ENCODE results near the gene CD2AP.

GRCh38 chr6:47512872-47513271, 35.3 kb downstream of the CD2AP start:
- TF ChIP-seq CTCF (IDR thresholded peaks at IDR 0.05) = no peak
- no peak for TF ChIP-seq POLR2AphosphoS5 (IDR thresholded peaks at IDR 0.05)

Measured in sigmoid colon (tissue), 4 donors.